Astrocyte of the cerebellum (primary cell): ENCODE results near the gene ZDHHC11B.
"Not testable (repeated sequence)": the region's sequence is repeated elsewhere in the genome, so short reads cannot be mapped to it uniquely, and the experiment has no call there.

Experiments
- DNase-seq: peaks from one replicate; pipeline ENCODE4 v3.0.0-alpha.2; 2011; ENCODE audit warnings: low read depth
- H3K4me3 ChIP-seq: 2 replicates; pipeline ENCODE4 v1.5.1; 2011; ENCODE audit warnings: mild to moderate bottlenecking, low read depth, low read length, moderate library complexity
- in situ Hi-C: cut with HindIII; loops from 2 replicates; pipeline ENCODE4 v1.10.0; 2017; ENCODE audit warnings: low sequenced_read_pairs
- TF ChIP-seq, protein P1 (sequence below): IDR thresholded peaks from 2 replicates; pipeline ENCODE4 v1.5.1; 2012; ENCODE audit warnings: low read length, low read depth, moderate library complexity, mild to moderate bottlenecking; ENCODE audit errors: missing control alignments

ZDHHC11B gene

GRCh38 chr5:763998-764781 is 20.3 kb downstream of the ZDHHC11B start:
- in situ Hi-C loops = no loop called here
- TF ChIP-seq, protein P1, sequence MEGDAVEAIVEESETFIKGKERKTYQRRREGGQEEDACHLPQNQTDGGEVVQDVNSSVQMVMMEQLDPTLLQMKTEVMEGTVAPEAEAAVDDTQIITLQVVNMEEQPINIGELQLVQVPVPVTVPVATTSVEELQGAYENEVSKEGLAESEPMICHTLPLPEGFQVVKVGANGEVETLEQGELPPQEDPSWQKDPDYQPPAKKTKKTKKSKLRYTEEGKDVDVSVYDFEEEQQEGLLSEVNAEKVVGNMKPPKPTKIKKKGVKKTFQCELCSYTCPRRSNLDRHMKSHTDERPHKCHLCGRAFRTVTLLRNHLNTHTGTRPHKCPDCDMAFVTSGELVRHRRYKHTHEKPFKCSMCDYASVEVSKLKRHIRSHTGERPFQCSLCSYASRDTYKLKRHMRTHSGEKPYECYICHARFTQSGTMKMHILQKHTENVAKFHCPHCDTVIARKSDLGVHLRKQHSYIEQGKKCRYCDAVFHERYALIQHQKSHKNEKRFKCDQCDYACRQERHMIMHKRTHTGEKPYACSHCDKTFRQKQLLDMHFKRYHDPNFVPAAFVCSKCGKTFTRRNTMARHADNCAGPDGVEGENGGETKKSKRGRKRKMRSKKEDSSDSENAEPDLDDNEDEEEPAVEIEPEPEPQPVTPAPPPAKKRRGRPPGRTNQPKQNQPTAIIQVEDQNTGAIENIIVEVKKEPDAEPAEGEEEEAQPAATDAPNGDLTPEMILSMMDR = no peak
- no peak overlapping the region for H3K4me3 ChIP-seq
- DNase-seq = no peak

DNA sequence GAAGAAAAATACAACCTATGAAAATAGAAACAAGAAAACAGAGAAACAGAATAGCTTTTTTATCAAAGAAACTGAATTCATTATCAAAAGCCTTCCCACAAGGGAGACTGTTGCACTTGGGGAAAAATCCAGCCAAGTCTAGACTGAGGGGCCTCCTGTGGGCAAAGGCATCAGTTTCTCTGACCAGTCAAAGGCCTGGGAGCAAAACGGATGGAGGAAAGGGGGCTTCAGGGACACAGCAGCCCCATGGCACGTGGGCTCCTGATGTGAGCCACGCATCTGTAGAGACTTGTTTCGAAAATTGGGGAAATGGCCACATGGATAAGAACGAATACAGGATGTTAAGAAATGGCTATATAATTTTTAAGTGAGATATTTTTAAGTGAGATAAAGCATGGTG is 21.1 kb downstream of the ZDHHC11B start:
- in situ Hi-C loops = no loop called here
- DNase-seq = no peak
- TF ChIP-seq, protein P1 = no peak
- H3K4me3 ChIP-seq = no peak overlapping the region

GRCh38 chr5:762996-763395 is 21.5 kb downstream of the ZDHHC11B start:
- in situ Hi-C loops, DNase-seq, H3K4me3 ChIP-seq: not testable (repeated sequence)

DNA sequence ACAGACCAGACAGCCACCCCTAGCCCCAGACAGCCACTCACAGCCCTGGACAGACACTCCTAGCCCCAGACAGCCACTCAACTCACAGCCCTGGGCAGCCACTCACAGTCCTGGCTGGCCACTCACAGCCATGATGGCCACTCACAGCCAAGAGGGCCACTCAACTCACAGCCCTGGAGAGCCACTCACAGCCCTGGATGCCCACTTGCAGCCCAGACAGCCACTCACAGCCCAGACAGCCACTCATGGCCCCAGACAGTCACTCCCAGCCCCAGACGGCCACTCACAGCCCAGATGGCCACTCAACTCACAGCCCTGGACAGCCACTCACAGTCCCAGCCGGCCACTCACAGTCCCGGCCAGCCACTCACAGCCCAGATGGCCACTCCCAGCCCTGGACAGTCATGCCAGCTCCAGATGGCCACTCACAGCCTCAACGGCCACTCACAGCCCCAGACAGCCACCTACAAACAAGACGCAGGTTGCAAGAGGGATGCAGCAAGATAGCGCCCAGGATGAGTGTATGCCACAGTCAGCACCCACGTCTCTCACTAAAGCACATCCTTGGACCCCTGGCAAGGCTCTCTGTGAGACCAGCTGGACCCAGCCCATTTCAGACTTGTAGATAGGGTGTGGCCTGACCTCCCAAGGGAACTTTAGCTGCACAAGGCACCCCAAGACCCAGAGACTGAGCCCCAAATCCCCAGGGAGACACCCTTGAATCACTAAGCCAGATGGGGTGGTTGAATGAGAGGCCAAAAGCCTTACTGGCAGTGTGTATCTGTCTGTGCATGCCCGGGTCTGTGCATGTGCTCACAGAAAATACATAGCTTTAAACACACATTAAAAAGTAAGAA is 22.4 kb downstream of the ZDHHC11B start:
- DNase-seq = no peak
- TF ChIP-seq, protein P1 = no peak
- H3K4me3 ChIP-seq = no peak overlapping the region
- in situ Hi-C loops = no loop called here

GRCh38 chr5:761059-761771 is 23.3 kb downstream of the ZDHHC11B start:
- H3K4me3 ChIP-seq = no peak overlapping the region
- DNase-seq = no peak
- in situ Hi-C loops = no loop called here
- TF ChIP-seq, protein P1 = no peak

DNA sequence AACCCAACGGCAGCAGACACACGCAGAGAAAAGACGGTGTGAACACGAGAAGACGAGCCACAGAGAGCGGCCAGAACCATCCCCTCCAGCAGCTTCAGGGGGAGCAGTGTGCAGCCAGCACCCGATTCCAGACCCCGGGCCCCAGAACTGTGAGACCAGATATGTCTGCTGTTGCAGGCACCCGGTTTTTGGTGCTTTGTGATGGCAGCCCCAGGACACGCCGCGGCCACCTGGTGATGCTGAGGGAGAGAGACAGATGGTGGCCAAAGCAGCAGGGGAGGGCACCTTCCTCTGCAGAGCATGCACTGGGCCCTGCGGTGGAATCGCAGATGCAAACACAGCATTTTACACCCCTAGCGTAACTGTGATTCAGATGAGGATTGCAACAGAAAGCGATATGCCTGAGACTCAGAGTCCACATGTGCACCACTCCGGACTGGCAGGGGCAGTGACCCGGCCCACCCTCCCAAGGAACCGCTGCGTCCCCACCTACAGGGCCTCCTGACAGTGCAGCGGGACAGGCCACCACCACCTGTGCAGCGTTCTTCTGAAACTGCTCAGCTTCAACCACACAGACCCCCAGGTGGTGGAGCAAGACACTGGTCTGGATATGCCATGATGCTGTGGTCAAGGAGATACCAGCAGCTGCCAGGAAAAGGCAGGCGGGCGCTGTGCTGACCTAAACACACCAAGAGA is 24.0 kb downstream of the ZDHHC11B start:
- in situ Hi-C loops = no loop called here

More for the DNA sequence above, 24.0 kb downstream of the ZDHHC11B start:
- TF ChIP-seq, protein P1 = no peak
- no peak for DNase-seq
- no peak overlapping the region for H3K4me3 ChIP-seq
